ENCODE data around the gene PDE4D. TPM values are rescaled to one million over a fixed set of nuclear protein-coding genes. Genes with fewer than 3 reads are reported as not detected.

The PDE4D gene
- total and polyA plus RNA-seq, 2 donors (not counting 3 experiments of a cell fraction or from before 2014, with no cell fraction given) = 34.5 to 51.2 TPM

DNA sequence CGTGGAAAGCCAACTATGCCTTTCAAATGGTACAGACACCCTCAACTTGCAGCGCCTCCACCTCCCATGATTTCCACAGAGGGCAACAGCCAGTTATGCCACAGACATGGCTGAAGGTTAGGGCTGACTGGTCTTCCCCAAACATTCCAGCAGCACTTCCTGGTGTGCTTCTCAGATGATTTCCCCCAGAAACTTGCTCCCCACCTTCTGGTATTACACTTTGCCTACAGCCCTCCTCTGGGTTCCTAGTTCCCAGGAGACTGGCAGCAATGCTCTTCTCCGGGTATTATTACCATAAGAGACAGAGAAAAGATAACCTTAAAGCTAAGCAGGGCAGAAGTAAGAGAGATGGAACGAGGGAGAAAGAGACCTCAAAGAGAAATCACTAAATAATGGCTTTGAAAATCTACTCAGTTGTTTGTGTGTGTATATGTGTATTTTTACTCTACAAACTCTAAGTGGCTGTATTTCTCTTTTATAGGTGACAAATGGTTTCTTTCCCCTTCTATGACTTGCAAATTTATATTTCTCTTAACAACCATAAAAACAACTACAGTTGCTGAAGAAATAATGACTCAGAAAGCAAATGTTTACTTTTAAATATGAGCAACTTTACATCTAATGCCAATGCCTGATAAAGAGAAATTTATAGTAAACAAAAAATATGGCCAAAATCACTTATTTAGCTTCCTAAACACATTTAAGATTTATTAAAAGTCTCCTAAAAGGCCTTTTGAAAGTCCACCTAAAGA is 133.8 kb downstream of the PDE4D start:
- Histone ChIP-seq H3K79me2 (ENCODE audit: control insufficient read depth, insufficient read depth, low read length) (peaks cover 35% of the 10 kb centered on the region), H2AFZ (ENCODE audit: low read depth, low read length) (no peak overlapping the region), H3K27ac (ENCODE audit: insufficient read depth, low read depth, low read length) (peak overlapping the region; percentile 98), H4K20me1 (replicated peaks; ENCODE audit: control insufficient read depth, extremely low read depth, insufficient read depth, low read length) (no peaks in the 10 kb centered on the region), H3K27me3 (ENCODE audit: control insufficient read depth in 2 of 2, insufficient read depth in 2 of 2, low read length in 2 of 2) (no peaks in the 10 kb centered on the region), H3K9me3 (replicated peaks; ENCODE audit: control insufficient read depth, insufficient read depth, low read length) (no peaks in the 10 kb centered on the region), H3K4me3 (replicated peaks in 1 of 3; ENCODE audit: insufficient read depth in 1 of 3, low read depth in 1 of 3, low read length in 3 of 3) (no peak overlapping the region), H3K4me1 (ENCODE audit: control insufficient read depth, extremely low read depth, insufficient read depth, low read length) (peaks cover 51% of the 10 kb centered on the region), H3K36me3 (ENCODE audit: control insufficient read depth in 2 of 2, extremely low read depth in 1 of 2, insufficient read depth in 2 of 2, low read length in 2 of 2) (no peaks in the 10 kb centered on the region), H3K4me2 (ENCODE audit: insufficient read depth, low read length) (peak overlapping the region; percentile 96), H3K9ac (replicated peaks; ENCODE audit: extremely low read depth, insufficient read depth, low read length) (peak overlapping the region; percentile 78), H3K9me1 (replicated peaks; ENCODE audit: control insufficient read depth, extremely low read depth, insufficient read depth, low read length) (no peaks in the 10 kb centered on the region)
- CTCF ChIA-PET = interaction anchor here (0.9 to 1.5 kb wide), 7 partner anchors 9 to 571 kb away, joined by 3 to 8 read pairs (median 3); no protein-coding TSS in a partner anchor
- POLR2A ChIA-PET = no interaction called here
- intact Hi-C loops (cut with micrococcal nuclease) = loop anchor here (1.0 to 2.0 kb wide), 5 partner anchors 9 to 197 kb away; no protein-coding TSS in a partner anchor
- dilution Hi-C loops (cut with MboI; ENCODE audit: extremely low pct_ligation_motif_present, low sequenced_read_pairs) = no loop called here
- BruUV-seq (replicated peaks) = TSS peak; percentile 5
- TF ChIP-seq POLR2AphosphoS5 (IDR thresholded peaks at IDR 0.05; ENCODE audit: insufficient read depth, low read depth, low read length) (no peak), MYC (IDR thresholded peaks at IDR 0.05; ENCODE audit: low read depth, low read length) (no peak), GATA2 (IDR thresholded peaks at IDR 0.05; ENCODE audit: insufficient read depth, insufficient read length, low read depth, low read length) (no peak), EZH2 (IDR thresholded peaks at IDR 0.05; ENCODE audit: borderline replicate concordance, low read depth, low read length, severe bottlenecking) (no peak), FOS (IDR thresholded peaks at IDR 0.05; ENCODE audit: borderline replicate concordance, insufficient read depth, low read length) (peak; percentile 31), POLR2A (IDR thresholded peaks at IDR 0.05; ENCODE audit: low read depth, low read length) (no peak), JUN (IDR thresholded peaks at IDR 0.05; ENCODE audit: borderline replicate concordance, insufficient read depth, insufficient read length, low read depth) (peak; percentile 54)
- TF ChIP-seq, protein P1, sequence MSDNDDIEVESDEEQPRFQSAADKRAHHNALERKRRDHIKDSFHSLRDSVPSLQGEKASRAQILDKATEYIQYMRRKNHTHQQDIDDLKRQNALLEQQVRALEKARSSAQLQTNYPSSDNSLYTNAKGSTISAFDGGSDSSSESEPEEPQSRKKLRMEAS (IDR thresholded peaks at IDR 0.05; ENCODE audit: insufficient read depth, insufficient read length) = no peak
- TF ChIP-seq, protein P2, sequence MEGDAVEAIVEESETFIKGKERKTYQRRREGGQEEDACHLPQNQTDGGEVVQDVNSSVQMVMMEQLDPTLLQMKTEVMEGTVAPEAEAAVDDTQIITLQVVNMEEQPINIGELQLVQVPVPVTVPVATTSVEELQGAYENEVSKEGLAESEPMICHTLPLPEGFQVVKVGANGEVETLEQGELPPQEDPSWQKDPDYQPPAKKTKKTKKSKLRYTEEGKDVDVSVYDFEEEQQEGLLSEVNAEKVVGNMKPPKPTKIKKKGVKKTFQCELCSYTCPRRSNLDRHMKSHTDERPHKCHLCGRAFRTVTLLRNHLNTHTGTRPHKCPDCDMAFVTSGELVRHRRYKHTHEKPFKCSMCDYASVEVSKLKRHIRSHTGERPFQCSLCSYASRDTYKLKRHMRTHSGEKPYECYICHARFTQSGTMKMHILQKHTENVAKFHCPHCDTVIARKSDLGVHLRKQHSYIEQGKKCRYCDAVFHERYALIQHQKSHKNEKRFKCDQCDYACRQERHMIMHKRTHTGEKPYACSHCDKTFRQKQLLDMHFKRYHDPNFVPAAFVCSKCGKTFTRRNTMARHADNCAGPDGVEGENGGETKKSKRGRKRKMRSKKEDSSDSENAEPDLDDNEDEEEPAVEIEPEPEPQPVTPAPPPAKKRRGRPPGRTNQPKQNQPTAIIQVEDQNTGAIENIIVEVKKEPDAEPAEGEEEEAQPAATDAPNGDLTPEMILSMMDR (IDR thresholded peaks at IDR 0.05; ENCODE audit: extremely low read depth in 1 of 2, insufficient read depth in 1 of 2, low read depth in 1 of 2, low read length in 2 of 2) = no peak
- DNase-seq (ENCODE audit: low read depth, low spot score) = peak; percentile 77
- FAIRE-seq = peak; percentile 53

Measured in endothelial cell of umbilical vein (primary cell).